ENCODE data around the gene LMTK2.

LMTK2 gene

DNA sequence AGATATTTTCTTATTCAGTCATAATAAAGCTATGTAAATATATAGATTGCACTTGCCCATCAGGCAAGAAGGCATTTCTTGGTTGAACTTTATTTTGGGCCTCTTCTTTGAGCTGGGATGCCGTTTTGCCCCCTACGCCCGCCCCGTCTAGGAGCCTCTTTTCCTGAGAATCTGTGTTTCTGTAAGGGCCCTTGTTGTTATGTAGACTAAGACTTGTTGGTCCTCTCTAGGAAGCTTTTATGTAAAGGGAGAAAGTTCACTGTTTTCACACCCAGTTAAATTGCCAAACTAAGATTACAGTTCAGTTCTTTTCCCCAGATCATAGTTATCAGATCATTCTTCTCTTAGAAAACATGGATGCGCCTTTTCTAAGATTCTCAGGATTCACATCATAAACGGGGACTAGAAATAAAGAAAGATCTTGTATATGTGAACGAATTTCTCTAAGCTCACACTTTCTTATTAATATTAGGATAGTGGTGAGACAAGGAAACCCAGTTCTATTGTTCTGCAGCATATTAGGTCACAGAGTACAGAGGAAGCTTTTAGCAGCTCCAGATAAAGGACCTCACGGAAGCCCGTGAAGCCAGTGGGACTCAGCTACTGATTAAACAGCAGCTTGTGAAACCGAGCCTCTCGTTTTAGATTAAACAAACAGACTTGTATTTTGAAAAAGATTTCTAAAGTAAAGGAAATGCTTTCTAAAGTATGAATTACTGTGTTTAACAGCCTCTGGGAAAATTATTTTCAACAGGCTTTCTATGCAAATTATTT, 3.8 kb downstream of the LMTK2 start:
- TF ChIP-seq FOXP2 (optimal IDR thresholded peaks at IDR 0.05; ENCODE audit: borderline replicate concordance, extremely low read depth, extremely low read length, insufficient read depth) (no peak), TAF1 (IDR thresholded peaks at IDR 0.05; ENCODE audit: borderline replicate concordance, insufficient read depth, low read length) (no peak), POLR2AphosphoS5 (IDR thresholded peaks at IDR 0.05; ENCODE audit: low read depth, low read length) (no peak), SIN3A (IDR thresholded peaks at IDR 0.05; ENCODE audit: borderline replicate concordance, insufficient read depth, low read length) (no peak), REST (IDR thresholded peaks at IDR 0.05; ENCODE audit: insufficient read depth in 1 of 2, low read depth in 2 of 2, low read length in 2 of 2) (no peak)

- TF ChIP-seq REST (IDR thresholded peaks at IDR 0.05; ENCODE audit: insufficient read depth in 1 of 2, low read depth in 2 of 2, low read length in 2 of 2) = no peak
- TF ChIP-seq FOXP2 (optimal IDR thresholded peaks at IDR 0.05; ENCODE audit: borderline replicate concordance, extremely low read depth, extremely low read length, insufficient read depth) = no peak
- TF ChIP-seq TAF1 (IDR thresholded peaks at IDR 0.05; ENCODE audit: borderline replicate concordance, insufficient read depth, low read length) = no peak
- no peak for TF ChIP-seq SIN3A (IDR thresholded peaks at IDR 0.05; ENCODE audit: borderline replicate concordance, insufficient read depth, low read length)
- no peak for TF ChIP-seq POLR2AphosphoS5 (IDR thresholded peaks at IDR 0.05; ENCODE audit: low read depth, low read length)
Measured at GRCh38 chr7:98112077-98112476, 5.4 kb downstream of the LMTK2 start.

GRCh38 chr7:98115746-98116525, 9.3 kb downstream of the LMTK2 start:
- TF ChIP-seq SIN3A (IDR thresholded peaks at IDR 0.05; ENCODE audit: borderline replicate concordance, insufficient read depth, low read length) = no peak

DNA sequence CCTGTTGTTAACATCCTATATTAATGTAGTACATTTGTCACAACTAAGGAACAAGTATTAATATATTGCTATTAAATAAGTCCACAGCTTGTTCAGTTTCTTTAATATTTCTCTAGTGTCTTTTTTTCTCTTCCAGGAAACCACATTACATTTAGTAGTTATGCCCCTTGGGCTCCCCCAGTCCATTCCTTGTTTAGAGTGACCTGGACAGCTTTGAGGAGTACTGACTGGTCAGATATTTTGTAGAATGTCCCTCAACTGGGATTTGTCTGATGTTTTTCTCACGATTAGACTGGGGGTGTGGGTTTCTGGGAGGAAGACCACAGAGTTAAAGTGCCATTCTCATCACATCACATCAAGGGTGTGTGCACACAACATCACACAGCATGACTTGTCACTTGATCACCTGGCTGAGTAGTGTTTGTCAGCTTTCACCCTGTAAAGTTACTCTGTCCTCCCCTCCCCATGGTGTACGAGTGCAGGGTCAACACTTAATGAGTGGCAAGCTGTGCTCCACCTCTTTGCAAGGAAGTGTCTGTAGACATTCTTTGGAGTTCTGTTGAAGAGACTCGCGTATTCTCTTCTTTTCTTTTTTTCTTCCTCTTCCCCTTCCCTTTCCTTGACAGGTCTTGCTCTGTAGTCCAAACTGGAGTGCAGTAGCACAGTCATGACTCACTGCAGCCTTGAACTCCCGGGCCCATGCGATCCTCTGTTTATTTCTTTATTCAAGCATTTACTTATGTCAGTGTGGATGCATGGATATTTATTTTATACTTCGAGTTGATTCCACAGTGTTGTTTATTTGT, 10.2 kb downstream of the LMTK2 start:
- TF ChIP-seq TAF1 (IDR thresholded peaks at IDR 0.05; ENCODE audit: borderline replicate concordance, insufficient read depth, low read length) (no peak), POLR2AphosphoS5 (IDR thresholded peaks at IDR 0.05; ENCODE audit: low read depth, low read length) (no peak), FOXP2 (optimal IDR thresholded peaks at IDR 0.05; ENCODE audit: borderline replicate concordance, extremely low read depth, extremely low read length, insufficient read depth) (no peak), REST (IDR thresholded peaks at IDR 0.05; ENCODE audit: insufficient read depth in 1 of 2, low read depth in 2 of 2, low read length in 2 of 2) (no peak), SIN3A (IDR thresholded peaks at IDR 0.05; ENCODE audit: borderline replicate concordance, insufficient read depth, low read length) (no peak)

DNA sequence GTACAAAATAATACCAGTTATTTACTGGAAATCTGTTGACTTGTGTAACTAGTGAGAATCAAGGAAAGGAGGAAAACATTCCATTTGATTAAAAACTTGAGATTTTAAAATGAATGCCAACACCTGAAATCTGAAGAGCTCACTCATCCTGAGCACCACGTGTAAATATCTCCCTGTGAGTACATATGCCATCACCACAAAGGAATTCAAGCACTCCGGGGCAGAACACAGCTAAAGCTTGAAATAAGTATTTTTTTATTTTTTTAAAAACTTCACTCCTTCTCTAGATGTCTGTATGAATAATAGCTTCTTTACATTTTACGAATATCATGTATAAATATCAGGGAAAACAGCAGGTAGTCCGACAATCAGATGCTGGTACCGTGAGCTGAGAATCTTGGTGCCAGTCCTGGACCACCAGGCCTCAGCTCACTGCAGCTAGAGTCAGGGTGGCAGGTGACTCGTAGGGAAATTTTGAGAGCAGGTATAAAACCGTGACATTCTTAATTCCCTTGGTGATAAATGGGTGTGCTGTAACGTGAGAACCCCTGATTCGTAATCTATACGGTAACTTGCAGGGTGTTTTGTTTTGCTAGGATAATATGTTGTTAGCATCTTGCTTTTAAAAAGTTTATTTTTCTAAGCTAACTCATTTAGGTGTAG, 12.7 kb downstream of the LMTK2 start:
- no peak for TF ChIP-seq POLR2AphosphoS5 (IDR thresholded peaks at IDR 0.05; ENCODE audit: low read depth, low read length)
- TF ChIP-seq REST (IDR thresholded peaks at IDR 0.05; ENCODE audit: insufficient read depth in 1 of 2, low read depth in 2 of 2, low read length in 2 of 2) = no peak
- TF ChIP-seq FOXP2 (optimal IDR thresholded peaks at IDR 0.05; ENCODE audit: borderline replicate concordance, extremely low read depth, extremely low read length, insufficient read depth) = no peak
- no peak for TF ChIP-seq SIN3A (IDR thresholded peaks at IDR 0.05; ENCODE audit: borderline replicate concordance, insufficient read depth, low read length)
- TF ChIP-seq TAF1 (IDR thresholded peaks at IDR 0.05; ENCODE audit: borderline replicate concordance, insufficient read depth, low read length) = no peak
